GM21786 (cell line): ENCODE measurements around the gene ZFPM1.

ENCODE experiments used
- ATAC-seq: cut with Tn5 transposase; IDR thresholded peaks from one replicate; pipeline ENCODE4 v1.9.1; 2021; ENCODE audit not compliant: unreplicated experiment

ZFPM1 gene

DNA sequence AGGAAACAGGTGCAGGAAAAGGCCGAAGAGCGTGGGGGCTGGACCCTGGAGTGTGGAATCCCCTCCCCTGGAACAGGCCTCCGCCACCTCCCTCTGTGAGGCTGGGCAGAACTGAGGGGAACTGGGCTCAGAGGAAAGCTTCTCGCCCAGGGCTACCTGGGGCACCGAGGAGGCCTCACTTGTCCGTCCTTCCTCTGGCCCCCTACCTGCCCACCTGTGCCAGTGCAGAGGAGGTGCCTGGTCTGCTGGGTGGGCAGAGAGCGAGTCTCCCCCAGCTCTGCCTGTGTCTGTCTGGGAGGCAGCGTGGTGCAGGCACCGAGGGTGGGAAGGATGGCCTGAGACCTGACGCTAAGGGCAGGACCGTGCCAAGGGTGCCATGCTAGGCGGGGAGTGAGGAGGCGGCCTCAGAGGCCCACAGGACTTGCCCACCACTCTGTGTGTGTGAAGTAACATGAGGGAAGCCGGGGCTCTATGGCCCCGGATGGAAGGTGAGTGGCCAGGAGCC, 42.2 kb downstream of the ZFPM1 start:
- no peak for ATAC-seq

DNA sequence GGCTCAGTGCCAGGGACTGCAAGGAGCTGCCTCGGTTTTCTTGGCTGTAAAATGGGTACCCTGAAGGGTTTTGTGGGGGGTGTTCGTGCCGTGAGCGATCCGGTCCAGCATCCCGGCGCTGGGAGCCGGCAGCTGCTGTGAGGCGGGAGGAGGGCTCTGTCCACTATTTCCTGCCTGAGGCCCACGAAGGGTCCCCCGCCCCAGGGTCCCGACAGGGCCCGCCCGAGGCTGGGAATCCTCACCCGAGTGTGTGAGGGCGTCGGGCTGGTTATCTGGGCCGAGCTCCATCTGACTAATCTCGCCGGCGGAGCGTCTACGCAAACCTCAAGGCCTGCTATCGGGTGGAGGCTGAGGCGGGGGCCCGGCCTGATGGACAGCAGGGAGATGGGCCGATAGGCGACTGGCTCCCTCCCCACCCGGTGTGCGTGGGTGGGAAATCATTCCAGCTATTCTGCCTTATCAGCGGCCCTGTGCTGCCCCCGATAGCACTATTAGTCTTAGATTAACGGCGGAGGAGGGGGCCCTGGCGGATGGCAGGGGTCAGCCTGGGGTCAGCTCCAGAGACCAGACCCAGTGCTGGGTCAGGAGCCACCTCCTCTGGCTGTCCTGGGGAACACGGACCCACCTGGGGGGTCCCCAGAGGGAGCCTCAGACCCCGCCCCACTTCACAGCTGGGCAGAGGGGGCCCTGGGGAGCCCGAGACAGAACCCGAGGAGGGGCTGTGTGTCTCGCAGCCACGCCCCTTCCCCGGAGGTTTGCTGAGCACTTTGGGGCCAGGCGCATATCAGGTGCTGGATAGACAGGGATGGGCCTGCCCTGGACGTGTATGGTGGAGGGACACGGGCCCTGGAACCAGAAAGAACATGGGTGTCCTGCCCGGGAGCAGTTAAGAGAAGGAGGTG, 44.7 kb downstream of the ZFPM1 start:
- no peak for ATAC-seq

DNA sequence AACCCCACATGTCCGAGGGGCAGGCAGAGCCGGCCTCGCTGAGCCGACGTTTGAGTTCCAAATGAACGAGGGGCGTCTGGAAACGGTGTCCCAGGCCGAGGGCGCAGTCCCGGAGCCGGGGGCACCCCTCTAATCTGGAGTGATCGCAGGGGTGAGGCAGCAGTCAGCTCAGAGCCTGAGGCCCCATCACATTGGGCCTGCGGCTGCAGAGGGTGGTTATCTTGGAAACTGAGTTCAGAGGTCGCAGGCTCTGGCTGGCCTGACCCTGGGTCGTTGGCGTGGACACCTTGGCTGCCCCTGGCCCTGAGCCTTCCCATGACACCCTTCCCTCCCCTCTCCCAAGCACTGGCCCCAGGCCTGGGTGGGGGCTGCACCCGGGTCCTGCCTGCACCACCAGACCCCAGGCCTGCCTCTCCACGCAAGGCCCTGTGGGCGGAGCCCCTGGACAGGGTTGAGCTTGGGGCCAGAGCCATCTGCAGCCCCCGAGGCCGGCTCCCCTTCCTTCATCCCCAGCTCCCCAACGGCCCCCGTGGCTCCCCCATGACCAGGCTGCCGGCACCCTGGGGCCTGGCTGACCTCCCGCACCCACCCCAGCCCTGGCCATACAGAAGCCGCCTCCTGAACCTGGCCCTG, 45.6 kb downstream of the ZFPM1 start:
- no peak for ATAC-seq

- no peak for ATAC-seq
Measured at GRCh38 chr16:88499292-88499691, 46.2 kb downstream of the ZFPM1 start.

DNA sequence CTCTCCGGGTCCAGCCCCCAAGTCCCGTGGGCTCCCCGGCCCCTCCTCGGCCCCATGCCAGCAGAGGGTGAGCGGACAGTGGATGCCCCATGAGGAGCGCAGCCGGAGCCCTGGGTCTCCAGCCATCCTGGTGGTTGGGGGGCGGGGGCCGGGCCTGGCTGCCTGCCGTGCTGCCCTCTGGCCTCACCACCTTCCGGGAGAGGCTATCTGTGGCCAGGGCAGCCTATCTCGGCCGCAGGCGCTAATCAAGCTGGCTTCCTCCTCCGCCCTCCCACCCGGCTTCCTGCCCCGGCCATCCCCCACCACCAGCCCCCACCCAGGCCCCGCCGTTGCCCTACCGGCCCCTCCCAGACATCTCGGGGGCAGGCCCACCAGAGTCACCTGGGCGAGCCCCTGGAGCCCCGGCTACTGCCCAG, 46.8 kb downstream of the ZFPM1 start:
- no peak for ATAC-seq

GRCh38 chr16:88500255-88500661, 47.2 kb downstream of the ZFPM1 start:
- no peak for ATAC-seq

DNA sequence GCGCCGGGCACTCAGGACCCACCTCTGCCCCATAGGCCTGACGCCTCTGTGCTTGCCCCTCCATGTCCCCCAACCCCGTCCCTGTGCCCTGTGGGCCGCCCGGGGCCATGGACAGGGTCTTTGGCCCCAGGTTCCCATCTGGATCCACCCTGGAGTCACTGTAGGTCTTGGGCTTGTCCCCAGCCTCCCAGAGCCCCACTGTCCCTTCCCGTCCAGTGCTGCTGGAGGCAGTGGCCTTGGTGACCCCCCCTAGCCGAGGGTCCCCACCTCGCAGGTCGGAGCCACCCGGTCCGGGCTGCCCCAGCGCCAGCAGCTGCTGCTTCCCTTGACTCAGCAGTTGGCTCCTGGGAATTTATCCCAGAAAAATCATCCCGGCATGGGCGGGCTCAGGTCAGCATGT, 49.3 kb downstream of the ZFPM1 start:
- no peak for ATAC-seq

GRCh38 chr16:88502776-88503280, 49.7 kb downstream of the ZFPM1 start:
- ATAC-seq = no peak

GRCh38 chr16:88503374-88503770, 50.3 kb downstream of the ZFPM1 start:
- no peak for ATAC-seq

- ATAC-seq = no peak
Measured at GRCh38 chr16:88503771-88504488, 50.9 kb downstream of the ZFPM1 start.

- no peak for ATAC-seq
Measured at GRCh38 chr16:88504489-88505404, 51.7 kb downstream of the ZFPM1 start.

GRCh38 chr16:88505405-88506082, 52.5 kb downstream of the ZFPM1 start:
- no peak for ATAC-seq

GRCh38 chr16:88506723-88507122, 53.6 kb downstream of the ZFPM1 start:
- no peak for ATAC-seq

- ATAC-seq = no peak
Measured at GRCh38 chr16:88507231-88507743, 54.2 kb downstream of the ZFPM1 start.

- no peak for ATAC-seq
Measured at GRCh38 chr16:88508376-88508867, 55.3 kb downstream of the ZFPM1 start.

DNA sequence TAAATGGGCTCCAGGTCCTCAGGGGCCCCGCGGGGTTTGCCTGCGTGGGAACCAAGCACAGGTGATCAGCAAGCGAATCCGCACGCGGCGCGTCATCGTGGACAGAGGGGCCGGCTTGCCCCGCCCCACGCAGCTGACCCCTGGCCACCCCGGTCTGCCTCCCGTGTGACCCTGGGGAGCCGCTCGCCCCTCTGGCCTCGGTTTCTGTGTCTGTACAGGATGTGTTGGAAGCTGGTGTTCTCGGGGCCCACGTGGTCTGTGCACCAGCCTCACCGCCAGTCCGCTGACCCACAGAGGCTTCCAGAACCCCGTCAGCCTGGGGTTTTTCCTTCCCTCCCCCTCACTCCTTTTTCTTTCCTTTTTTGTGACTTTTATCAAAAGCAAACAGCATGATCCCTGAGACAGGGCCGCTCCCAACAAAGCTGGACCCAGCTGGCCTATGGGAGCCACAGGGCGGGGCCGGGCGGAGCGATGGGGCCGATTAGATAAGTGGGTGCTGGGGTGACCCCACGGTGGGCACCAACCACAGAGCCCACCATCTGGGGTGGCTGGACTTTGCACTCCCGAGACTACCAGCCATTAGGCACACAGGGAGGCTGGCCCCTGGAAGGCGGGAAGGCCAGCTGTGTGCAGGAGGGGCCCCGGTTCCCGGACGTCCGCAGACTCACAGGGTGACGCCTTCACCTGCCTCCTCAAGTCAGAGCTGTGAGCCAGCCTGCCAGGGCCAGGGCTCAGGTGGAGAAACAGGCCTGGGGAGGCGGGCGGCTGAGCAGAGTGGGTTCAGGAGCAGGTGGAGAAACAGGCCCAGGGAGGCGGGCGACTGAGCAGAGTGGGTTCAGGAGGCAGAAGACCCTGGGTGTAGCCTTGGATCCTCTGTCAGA, 56.0 kb downstream of the ZFPM1 start:
- ATAC-seq = no peak

GRCh38 chr16:88509749-88510069, 56.6 kb downstream of the ZFPM1 start:
- ATAC-seq = no peak
